ENCODE measurements around the gene MLX.

DNA sequence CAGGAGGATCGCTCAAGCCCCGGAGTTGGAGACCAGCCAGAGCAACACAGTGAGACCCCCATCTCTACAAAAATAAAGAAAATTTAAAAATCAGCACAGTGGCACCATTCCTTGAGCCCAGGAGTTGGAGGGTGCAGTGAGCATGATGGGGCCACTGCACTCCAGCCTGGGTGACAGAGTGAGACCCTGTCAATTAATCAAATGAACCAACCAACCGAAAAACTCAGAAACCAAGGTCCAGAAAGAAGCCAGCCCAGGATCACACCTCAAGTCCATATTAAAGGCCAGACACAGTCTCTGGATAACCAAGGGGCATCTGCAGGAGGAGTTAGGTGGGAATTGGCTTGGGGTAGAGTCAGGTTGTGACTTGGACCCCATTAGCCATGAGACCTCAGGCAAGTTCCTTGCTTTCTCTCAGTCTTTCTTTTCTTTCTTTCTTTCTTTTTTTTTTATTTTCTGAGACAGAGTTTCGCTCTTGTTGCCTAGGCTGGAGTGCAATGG lies 11.7 kb upstream of the MLX start:
- TF ChIP-seq, protein P1, sequence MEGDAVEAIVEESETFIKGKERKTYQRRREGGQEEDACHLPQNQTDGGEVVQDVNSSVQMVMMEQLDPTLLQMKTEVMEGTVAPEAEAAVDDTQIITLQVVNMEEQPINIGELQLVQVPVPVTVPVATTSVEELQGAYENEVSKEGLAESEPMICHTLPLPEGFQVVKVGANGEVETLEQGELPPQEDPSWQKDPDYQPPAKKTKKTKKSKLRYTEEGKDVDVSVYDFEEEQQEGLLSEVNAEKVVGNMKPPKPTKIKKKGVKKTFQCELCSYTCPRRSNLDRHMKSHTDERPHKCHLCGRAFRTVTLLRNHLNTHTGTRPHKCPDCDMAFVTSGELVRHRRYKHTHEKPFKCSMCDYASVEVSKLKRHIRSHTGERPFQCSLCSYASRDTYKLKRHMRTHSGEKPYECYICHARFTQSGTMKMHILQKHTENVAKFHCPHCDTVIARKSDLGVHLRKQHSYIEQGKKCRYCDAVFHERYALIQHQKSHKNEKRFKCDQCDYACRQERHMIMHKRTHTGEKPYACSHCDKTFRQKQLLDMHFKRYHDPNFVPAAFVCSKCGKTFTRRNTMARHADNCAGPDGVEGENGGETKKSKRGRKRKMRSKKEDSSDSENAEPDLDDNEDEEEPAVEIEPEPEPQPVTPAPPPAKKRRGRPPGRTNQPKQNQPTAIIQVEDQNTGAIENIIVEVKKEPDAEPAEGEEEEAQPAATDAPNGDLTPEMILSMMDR (IDR thresholded peaks at IDR 0.05; ENCODE audit: low read depth, low read length) = no peak
- TF ChIP-seq EZH2phosphoT487 (IDR thresholded peaks at IDR 0.05; ENCODE audit: low read depth) = no peak
